GM23338 (cell line): Measurements from ENCODE around the gene IGLL5.

ENCODE experiments used
- CTCF ChIP-seq, 2 experiments: fragments of 200-600 bp in 1 of 2; sonication (generic) in 1 of 2; conservative IDR thresholded peaks; 2 replicates each; pipeline versions ENCODE4 v1.5.1 to v1.6.1; 2016 to 2017; ENCODE audit warnings: antibody characterized with exemption in 2 of 2, low read depth in 2 of 2, mild to moderate bottlenecking in 2 of 2, moderate library complexity in 1 of 2
- EZH2 ChIP-seq: fragments of 200-600 bp; sonication (generic); IDR thresholded peaks from one replicate; pipeline ENCODE4 v1.8.0; 2017; ENCODE audit warnings: antibody characterized with exemption, mild to moderate bottlenecking, low read depth; ENCODE audit not compliant: unreplicated experiment
- EZH2phosphoT487 ChIP-seq: fragments of 200-600 bp; sonication (generic); IDR thresholded peaks from one replicate; pipeline ENCODE4 v1.8.1; 2018; ENCODE audit warnings: antibody characterized with exemption; ENCODE audit not compliant: unreplicated experiment
- POLR2AphosphoS5 ChIP-seq: IDR thresholded peaks from 2 replicates; pipeline ENCODE4 v1.6.1; 2016; ENCODE audit warnings: antibody characterized with exemption, low read depth
- ZNF114 ChIP-seq: fragments of 250-450 bp; sonication (Bioruptor Pico); IDR thresholded peaks from 2 replicates; pipeline ENCODE4 v1.5.0; 2020; ENCODE audit warnings: mild to moderate bottlenecking, moderate library complexity
- TF ChIP-seq, protein P1 (sequence below): IDR thresholded peaks from 2 replicates; pipeline ENCODE4 v1.6.1; 2016; ENCODE audit warnings: antibody characterized with exemption
- TF ChIP-seq, protein P2 (sequence below): IDR thresholded peaks from one replicate; pipeline ENCODE4 v1.6.1; 2018; ENCODE audit warnings: antibody characterized with exemption; ENCODE audit not compliant: unreplicated experiment

DNA sequence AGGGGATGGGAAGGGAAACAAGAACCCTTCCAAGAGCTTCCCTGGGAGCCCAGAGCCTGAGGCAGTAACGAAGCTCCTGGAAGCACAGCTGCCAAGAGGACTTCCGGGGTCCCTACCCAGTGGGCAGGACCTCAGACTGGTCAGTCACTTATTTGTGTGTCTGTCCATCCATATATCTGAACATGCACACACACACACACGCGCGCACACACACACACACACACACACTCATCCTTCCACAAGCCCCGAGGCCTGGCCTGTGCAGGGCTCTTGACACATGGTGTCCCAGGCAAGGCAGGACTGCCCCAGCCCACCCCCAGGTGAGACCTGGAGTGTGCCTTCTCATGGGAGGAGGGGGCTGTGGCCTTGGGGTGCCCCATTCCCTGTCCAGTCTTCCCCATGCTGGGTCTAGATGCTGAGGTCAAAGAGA lies 44.9 kb downstream of the IGLL5 start:
- TF ChIP-seq ZNF114 (CRISPR knock-in tag) = no peak
- no peak for TF ChIP-seq CTCF (conservative IDR thresholded peaks at IDR 0.05; ENCODE audit: low read depth in 2 of 2)
- no peak for TF ChIP-seq EZH2phosphoT487
- no peak for TF ChIP-seq POLR2AphosphoS5
- TF ChIP-seq EZH2 = no peak
- TF ChIP-seq, protein P1, sequence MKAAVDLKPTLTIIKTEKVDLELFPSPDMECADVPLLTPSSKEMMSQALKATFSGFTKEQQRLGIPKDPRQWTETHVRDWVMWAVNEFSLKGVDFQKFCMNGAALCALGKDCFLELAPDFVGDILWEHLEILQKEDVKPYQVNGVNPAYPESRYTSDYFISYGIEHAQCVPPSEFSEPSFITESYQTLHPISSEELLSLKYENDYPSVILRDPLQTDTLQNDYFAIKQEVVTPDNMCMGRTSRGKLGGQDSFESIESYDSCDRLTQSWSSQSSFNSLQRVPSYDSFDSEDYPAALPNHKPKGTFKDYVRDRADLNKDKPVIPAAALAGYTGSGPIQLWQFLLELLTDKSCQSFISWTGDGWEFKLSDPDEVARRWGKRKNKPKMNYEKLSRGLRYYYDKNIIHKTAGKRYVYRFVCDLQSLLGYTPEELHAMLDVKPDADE = no peak
- TF ChIP-seq, protein P2, sequence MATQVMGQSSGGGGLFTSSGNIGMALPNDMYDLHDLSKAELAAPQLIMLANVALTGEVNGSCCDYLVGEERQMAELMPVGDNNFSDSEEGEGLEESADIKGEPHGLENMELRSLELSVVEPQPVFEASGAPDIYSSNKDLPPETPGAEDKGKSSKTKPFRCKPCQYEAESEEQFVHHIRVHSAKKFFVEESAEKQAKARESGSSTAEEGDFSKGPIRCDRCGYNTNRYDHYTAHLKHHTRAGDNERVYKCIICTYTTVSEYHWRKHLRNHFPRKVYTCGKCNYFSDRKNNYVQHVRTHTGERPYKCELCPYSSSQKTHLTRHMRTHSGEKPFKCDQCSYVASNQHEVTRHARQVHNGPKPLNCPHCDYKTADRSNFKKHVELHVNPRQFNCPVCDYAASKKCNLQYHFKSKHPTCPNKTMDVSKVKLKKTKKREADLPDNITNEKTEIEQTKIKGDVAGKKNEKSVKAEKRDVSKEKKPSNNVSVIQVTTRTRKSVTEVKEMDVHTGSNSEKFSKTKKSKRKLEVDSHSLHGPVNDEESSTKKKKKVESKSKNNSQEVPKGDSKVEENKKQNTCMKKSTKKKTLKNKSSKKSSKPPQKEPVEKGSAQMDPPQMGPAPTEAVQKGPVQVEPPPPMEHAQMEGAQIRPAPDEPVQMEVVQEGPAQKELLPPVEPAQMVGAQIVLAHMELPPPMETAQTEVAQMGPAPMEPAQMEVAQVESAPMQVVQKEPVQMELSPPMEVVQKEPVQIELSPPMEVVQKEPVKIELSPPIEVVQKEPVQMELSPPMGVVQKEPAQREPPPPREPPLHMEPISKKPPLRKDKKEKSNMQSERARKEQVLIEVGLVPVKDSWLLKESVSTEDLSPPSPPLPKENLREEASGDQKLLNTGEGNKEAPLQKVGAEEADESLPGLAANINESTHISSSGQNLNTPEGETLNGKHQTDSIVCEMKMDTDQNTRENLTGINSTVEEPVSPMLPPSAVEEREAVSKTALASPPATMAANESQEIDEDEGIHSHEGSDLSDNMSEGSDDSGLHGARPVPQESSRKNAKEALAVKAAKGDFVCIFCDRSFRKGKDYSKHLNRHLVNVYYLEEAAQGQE = no peak
